Posterior vena cava (tissue), 2 donors: ENCODE data around the gene ZNF26. TPM values are rescaled to one million over a fixed set of nuclear protein-coding genes. Genes with fewer than 3 reads are reported as not detected.
A peak's percentile ranks its signal among the peaks of the same experiment; 100 is the strongest.
"Not testable (repeated sequence)": the region's sequence is repeated elsewhere in the genome, so short reads cannot be mapped to it uniquely, and the experiment has no call there.

Source experiments
- DNase-seq: peaks from one replicate; pipeline ENCODE4 v3.0.0-alpha.2; 2020; ENCODE audit warnings: low spot score
- intact Hi-C, 2 donors: fragments of 100-400 bp; cut with DNase I; formaldehyde crosslinking; loops; one replicate each; pipeline versions ENCODE4 v1.14.1 to v1.14.2; 2022 to 2023
- total RNA-seq, 2 donors: library from RNA; stranded (reverse); fragmentation: NEBNext Ultra II Directional; extraction: Animal tissue kit (Norgen Biotek cat#: 25700); gene quantifications; one replicate each; pipeline ENCODE4 v1.2.1, GENCODE V29; 2021
- donor health status: DM: yes; HTN: yes; CAD: no.
- donor health status: DM: yes; HTN: yes; CAD: no.

Gene ZNF26
- total RNA-seq, 2 donors from 2014 or later = 8.6 to 10.2 TPM

- no peak for DNase-seq
- intact Hi-C loops = no loop called here
These were observed 32.4 kb upstream of the ZNF26 start for GRCh38 chr12:132953771-132954170.

DNA sequence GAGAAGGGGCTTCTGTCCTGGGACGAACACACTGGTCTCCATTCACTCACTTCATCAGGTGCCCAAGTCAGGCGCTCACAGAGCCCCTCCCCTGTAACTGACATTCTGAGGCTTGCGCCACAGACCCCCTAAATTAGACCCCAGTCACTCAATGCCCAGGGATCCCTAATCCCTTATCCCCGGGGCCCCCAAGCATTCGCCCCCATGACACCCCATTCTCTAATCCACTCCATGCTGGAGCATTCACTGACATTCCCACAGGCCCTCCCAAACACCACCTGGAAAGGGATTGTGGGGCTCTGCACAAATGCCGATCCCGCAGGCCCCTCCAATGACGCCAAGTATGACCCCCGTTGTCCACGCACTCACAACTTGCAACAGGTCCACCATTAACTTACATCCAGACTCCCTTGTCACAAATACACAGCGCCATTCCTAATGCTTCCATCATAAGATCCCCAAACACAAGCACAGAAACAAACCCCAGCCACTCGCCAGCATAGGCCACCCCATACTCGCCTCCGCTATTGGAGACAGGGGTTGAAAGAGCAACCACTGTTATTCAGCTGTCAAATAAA lies 31.6 kb upstream of the ZNF26 start:
- DNase-seq = no peak
- intact Hi-C loops = no loop called here

DNA sequence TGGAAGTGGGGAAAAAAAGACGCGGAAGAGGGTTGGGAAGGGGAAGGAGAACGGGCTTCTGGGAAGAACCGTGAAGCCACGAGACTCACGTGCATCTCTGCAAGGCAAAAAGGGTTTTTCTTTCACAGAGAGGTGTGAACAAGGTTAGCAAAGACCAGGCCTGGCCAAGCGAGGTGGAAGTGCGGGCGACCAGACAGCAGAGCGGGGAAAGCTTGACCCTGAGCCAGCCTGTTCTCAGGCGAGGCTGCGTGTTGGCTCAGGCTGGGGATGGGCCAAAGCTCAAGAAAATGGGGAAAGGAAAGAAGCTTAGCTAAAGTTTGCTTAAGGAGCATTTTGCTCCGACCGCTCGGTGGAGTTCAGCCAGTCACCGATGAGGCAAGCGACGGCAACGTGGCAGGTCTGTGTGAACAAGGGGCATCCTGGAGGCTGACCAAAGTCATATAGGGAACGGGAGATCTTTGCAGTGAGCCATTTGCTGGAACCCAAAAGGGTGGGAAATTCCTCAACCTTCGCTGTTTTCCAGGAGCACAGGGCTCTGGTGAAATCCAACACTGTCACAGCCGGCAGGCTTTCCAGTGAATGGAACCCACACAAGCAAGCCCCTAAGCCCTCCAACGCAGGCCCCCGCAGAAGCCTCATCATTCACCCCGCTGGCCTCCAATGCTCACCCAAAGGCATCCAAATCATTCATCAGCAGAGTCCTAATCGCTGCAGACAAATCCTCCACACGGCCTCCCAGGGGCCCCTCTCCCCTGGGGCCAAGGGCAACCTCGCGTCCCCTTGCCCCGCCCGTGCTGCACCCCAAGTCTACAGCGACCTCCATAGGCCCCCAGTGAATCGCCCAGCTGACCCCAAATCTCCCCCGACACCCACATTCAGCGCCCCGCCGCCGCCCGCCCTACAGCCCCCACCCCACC lies 30.8 kb upstream of the ZNF26 start:
- intact Hi-C loops = loop anchor here in 1 of 2 donors (2.0 kb wide), 1 partner anchor 47 kb away; no protein-coding TSS in a partner anchor

DNA sequence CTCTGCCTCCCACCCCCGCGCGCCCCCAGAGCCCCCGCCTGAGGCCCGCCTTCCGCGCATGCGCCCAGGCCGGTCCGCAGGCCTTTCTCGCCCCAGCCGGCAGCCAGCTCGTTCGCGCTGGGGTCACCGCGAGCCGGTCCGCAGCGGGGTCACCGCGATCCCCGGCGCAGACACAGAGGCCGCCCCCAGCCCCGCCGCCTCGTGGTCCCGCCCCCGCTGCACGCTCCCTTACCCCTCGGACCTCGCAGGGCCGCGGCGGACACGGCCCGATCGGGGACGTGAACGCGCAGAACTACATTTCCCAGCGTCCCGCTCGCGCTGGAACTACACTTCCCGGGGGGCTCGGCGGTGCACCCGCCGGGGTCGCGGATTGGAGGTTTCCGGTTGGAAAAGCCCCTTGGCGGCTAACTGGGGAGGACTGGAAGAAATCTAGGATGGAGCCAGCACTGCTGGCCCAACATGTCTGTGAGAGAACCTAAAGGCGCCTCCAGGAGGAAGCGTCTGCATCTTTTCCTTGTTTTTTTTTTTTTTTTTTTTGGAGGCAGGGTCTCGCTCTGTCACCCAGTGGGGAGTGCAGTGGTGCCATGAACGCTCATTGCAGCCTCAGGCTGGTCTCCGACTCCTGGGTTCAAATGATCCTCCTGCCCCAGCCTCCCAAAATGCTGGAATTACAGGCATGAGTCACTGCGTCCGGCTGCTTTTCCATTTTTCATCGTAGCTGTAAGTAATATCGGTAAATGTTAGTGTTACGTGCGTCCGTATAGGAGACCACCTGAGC lies 30.0 kb upstream of the ZNF26 start, which contains the start of gene ZNF605:
ZNF605 (minus strand) TSS at position 296 of the 778 bp plus-strand sequence. CDS start 10,671 bp downstream, outside the sequence.
- peak; percentile 97 for DNase-seq
- intact Hi-C loops = loop anchor here in 1 of 2 donors (2.0 kb wide), 1 partner anchor 47 kb away; no protein-coding TSS in a partner anchor

More for the DNA sequence above, 30.8 kb upstream of the ZNF26 start:
- no peak for DNase-seq

DNA sequence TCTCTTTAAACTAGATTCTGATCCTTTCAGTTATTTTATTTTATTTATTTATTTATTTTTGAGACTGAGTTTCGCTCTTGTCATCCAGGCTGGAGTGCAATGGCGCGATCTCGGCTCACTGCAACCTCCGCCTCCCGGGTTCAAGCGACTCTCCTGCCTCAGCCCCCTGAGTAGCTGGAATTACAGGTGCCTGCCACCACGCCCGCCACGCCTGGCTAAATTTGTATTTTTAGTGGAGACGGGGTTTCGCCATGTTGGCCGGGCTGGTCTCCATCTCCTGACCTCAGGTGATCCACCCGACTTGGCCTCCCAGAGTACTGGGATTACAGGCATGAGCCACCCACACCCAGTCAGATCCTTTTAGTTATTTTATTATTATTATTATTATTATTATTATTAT lies 24.4 kb upstream of the ZNF26 start:
- intact Hi-C loops, DNase-seq: not testable (repeated sequence)

GRCh38 chr12:132963947-132964346 lies 22.2 kb upstream of the ZNF26 start:
- intact Hi-C loops, DNase-seq: not testable (repeated sequence)

GRCh38 chr12:132965796-132966195 lies 20.4 kb upstream of the ZNF26 start:
- intact Hi-C loops = no loop called here

DNA sequence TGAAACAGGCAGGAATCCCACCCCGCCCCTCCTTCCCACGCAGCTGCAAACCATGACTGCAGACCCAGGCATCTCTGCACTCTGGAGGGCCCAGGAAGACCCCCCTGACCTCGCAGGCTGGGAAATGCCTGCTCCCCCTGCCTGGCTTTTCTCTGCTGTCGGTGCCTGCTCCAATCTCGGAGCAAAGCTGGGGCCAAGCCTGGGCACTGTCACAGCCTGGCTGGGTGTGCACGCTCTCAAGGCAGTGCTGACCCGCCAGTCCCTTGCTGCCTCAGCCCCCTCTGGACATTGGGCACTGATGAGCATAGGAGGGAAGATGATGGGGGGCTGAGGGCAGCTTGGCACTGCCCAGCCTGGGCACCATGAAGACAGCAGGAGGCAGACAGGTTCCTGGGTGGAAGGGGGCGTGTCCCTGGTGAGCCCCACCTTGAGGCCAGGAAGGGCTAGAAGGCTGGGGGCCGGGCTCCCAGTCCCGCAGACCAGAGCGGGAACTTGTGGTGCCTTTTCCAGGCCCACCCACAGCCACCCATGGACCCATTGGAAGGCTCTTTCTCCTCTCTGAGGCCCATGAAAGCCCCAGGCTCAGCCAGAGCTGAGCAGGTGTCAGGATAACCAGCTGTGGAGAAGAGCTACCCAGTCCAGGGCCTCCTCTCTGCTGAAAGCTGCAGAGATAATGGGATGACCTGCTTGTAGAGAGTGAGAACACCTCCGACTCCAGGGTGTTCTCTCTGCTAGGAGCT lies 19.3 kb upstream of the ZNF26 start:
- intact Hi-C loops = no loop called here
- no peak for DNase-seq

More at GRCh38 chr12:132965796-132966195, 20.4 kb upstream of the ZNF26 start:
- DNase-seq = no peak

DNA sequence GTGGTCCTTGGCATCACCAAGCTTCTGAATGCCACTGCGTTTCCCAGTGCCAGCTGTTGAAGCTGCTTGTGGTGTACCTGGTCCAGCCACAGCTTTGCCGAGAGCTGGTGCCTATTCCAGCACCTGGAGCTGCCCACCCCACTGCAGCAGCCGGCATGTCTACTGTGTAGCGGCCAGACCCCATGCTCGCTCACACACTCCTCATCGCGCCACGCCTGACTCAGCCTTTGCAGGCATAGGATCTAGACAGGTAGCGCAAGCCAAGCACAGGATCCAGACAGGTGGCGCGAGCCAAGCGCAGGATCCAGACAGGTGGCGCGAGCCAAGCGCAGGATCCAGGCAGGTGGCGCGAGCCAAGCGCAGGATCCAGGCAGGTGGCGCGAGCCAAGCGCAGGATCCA lies 18.4 kb upstream of the ZNF26 start:
- DNase-seq = no peak
- intact Hi-C loops = no loop called here

DNA sequence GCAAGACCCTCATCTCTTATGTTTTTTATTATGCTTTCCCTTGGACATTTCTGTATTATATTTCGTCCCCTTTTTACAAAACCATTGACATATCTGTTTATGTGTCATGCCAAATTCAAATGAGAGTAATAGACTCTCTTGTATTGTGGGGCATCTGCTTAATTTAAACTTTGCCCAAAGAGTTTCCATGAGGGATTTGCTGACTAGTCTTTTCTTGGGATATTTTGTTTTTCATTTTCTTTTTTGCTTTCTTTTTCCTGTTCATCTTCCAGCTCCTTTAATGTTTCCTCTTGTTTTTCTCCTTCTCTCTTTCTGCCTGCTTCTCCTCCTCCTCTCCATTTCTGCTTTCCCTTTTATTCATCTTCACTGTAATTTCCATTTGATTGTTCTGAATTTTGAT lies 13.8 kb upstream of the ZNF26 start:
- no peak for DNase-seq
- intact Hi-C loops = no loop called here

- intact Hi-C loops, DNase-seq: not testable (repeated sequence)
These were observed 9.3 kb upstream of the ZNF26 start for GRCh38 chr12:132976870-132977269.

GRCh38 chr12:132986885-132987225 lies 688 bp downstream of the ZNF26 start:
- intact Hi-C loops = no loop called here
- DNase-seq = no peak

DNA sequence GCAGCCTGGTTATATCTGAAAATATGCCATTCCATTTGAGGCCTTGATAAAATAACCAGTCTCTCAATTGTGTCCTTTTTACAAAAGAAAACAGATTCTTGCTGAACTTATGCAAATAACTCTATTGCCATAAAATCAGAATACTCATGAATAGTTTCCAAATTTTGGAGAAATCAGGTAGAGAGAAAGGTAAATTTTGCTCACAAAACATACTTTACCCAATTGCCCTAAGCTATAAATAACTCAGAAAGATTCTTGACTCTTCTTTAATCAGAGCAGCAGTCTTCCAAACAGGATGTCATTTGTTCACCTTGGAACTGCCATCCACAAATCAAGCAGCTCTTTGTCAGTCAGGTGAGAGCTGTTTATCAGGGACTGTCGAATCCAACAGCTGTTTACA lies 12.6 kb downstream of the ZNF26 start:
- intact Hi-C loops = no loop called here
- no peak for DNase-seq

- intact Hi-C loops = no loop called here
These were observed 24.6 kb downstream of the ZNF26 start for GRCh38 chr12:133010657-133011297.

GRCh38 chr12:133023566-133023965 lies 37.4 kb downstream of the ZNF26 start:
- intact Hi-C loops = no loop called here
- no peak for DNase-seq

More at GRCh38 chr12:133010657-133011297, 24.6 kb downstream of the ZNF26 start:
- no peak for DNase-seq

- intact Hi-C loops = no loop called here
- no peak for DNase-seq
These were observed 40.8 kb downstream of the ZNF26 start for GRCh38 chr12:133026996-133027395.

GRCh38 chr12:133037207-133038005 lies 51.2 kb downstream of the ZNF26 start, which contains the start of gene ZNF84:
Gene ZNF84 (plus strand): TSS chr12:133037509. CDS start chr12:133041468, 3,959 bp downstream.
- peak; percentile 99 for DNase-seq
- intact Hi-C loops = no loop called here
